Hepatocyte (in vitro differentiated cells): ENCODE data around the gene RAB3IL1.

ENCODE experiments used
- CTCF ChIP-seq: fragments of 200-600 bp; sonication (generic); IDR thresholded peaks from 2 replicates; pipeline ENCODE4 v1.5.1; 2016; ENCODE audit warnings: antibody characterized with exemption, mild to moderate bottlenecking; ENCODE audit not compliant: poor library complexity
- EZH2phosphoT487 ChIP-seq: fragments of 200-600 bp; sonication (generic); IDR thresholded peaks from one replicate; pipeline ENCODE4 v1.6.1; 2018; ENCODE audit warnings: antibody characterized with exemption, mild to moderate bottlenecking, low read depth, moderate library complexity; ENCODE audit not compliant: unreplicated experiment, severe bottlenecking

GRCh38 chr11:61866231-61866957, 51.0 kb downstream of the RAB3IL1 start:
- no peak for TF ChIP-seq CTCF
- no peak for TF ChIP-seq EZH2phosphoT487
